ENCODE results near the gene MEIS2.

Gene MEIS2

GRCh38 chr15:36886191-36886590 is 214.2 kb downstream of the MEIS2 start:
- Histone ChIP-seq H3K9me3 (ENCODE audit: low read length) (no peaks in the 10 kb centered on the region), H4K20me1 (ENCODE audit: insufficient read depth, low read length) (no peaks in the 10 kb centered on the region), H2AFZ (ENCODE audit: low read length) (no peak overlapping the region), H3K9ac (ENCODE audit: low read length) (no peak overlapping the region), H3K4me3 (ENCODE audit: low read depth, low read length, poor library complexity, severe bottlenecking) (no peak overlapping the region), H3K9me2 (ENCODE audit: low read depth, low read length) (no peaks in the 10 kb centered on the region), H3K36me3 (ENCODE audit: insufficient read depth, low read length) (peaks cover 7% of the 10 kb centered on the region; the same call in 1 of the 2 replicates), H3K4me1 (ENCODE audit: insufficient read depth, low read length, severe bottlenecking) (peaks cover 19% of the 10 kb centered on the region), H3K79me2 (ENCODE audit: insufficient read depth, low read length) (no peaks in the 10 kb centered on the region), H3F3A (ENCODE audit: insufficient read depth, low read length) (no peaks in the 10 kb centered on the region), H3K27ac (ENCODE audit: low read depth, low read length, poor library complexity, severe bottlenecking) (no peak overlapping the region), H3K4me2 (ENCODE audit: low read length) (no peak overlapping the region), H3K27me3 (ENCODE audit: insufficient read depth, low read length) (no peaks in the 10 kb centered on the region)
- TF ChIP-seq EZH2 (IDR thresholded peaks at IDR 0.05; ENCODE audit: borderline replicate concordance, low read length) (no peak), CTCF (IDR thresholded peaks at IDR 0.05; ENCODE audit: low read length) (no peak)

- no peak overlapping the region for H3K4me3 ChIP-seq (ENCODE audit: low read depth, low read length, poor library complexity, severe bottlenecking)
- no peaks in the 10 kb centered on the region for H4K20me1 ChIP-seq (ENCODE audit: insufficient read depth, low read length)
- no peaks in the 10 kb centered on the region for H3K27me3 ChIP-seq (ENCODE audit: insufficient read depth, low read length)
- peaks cover 19% of the 10 kb centered on the region for H3K4me1 ChIP-seq (ENCODE audit: insufficient read depth, low read length, severe bottlenecking)
- no peak for TF ChIP-seq CTCF (IDR thresholded peaks at IDR 0.05; ENCODE audit: low read length)
- no peak for TF ChIP-seq EZH2 (IDR thresholded peaks at IDR 0.05; ENCODE audit: borderline replicate concordance, low read length)
- no peak overlapping the region for H3K9ac ChIP-seq (ENCODE audit: low read length)
- H3K27ac ChIP-seq (ENCODE audit: low read depth, low read length, poor library complexity, severe bottlenecking): no peak overlapping the region
- H3F3A ChIP-seq (ENCODE audit: insufficient read depth, low read length): no peaks in the 10 kb centered on the region
- H2AFZ ChIP-seq (ENCODE audit: low read length): no peak overlapping the region
- H3K79me2 ChIP-seq (ENCODE audit: insufficient read depth, low read length): no peaks in the 10 kb centered on the region
- no peak overlapping the region for H3K4me2 ChIP-seq (ENCODE audit: low read length)
- H3K36me3 ChIP-seq (ENCODE audit: insufficient read depth, low read length): peaks cover 3% of the 10 kb centered on the region; the same call in 1 of the 2 replicates
- H3K9me3 ChIP-seq (ENCODE audit: low read length): no peaks in the 10 kb centered on the region
- H3K9me2 ChIP-seq (ENCODE audit: low read depth, low read length): no peaks in the 10 kb centered on the region
These were observed 214.6 kb downstream of the MEIS2 start for GRCh38 chr15:36885771-36886170.

- TF ChIP-seq EZH2 (IDR thresholded peaks at IDR 0.05; ENCODE audit: borderline replicate concordance, low read length) (no peak), CTCF (IDR thresholded peaks at IDR 0.05; ENCODE audit: low read length) (no peak)
- Histone ChIP-seq H3K79me2 (ENCODE audit: insufficient read depth, low read length) (no peaks in the 10 kb centered on the region), H3K4me2 (ENCODE audit: low read length) (no peak overlapping the region), H3K27me3 (ENCODE audit: insufficient read depth, low read length) (no peaks in the 10 kb centered on the region), H3F3A (ENCODE audit: insufficient read depth, low read length) (no peaks in the 10 kb centered on the region), H2AFZ (ENCODE audit: low read length) (no peak overlapping the region), H3K4me3 (ENCODE audit: low read depth, low read length, poor library complexity, severe bottlenecking) (no peak overlapping the region), H3K36me3 (ENCODE audit: insufficient read depth, low read length) (no peaks in the 10 kb centered on the region), H4K20me1 (ENCODE audit: insufficient read depth, low read length) (no peaks in the 10 kb centered on the region), H3K9me2 (ENCODE audit: low read depth, low read length) (no peaks in the 10 kb centered on the region), H3K4me1 (ENCODE audit: insufficient read depth, low read length, severe bottlenecking) (peaks cover 19% of the 10 kb centered on the region), H3K9ac (ENCODE audit: low read length) (no peak overlapping the region), H3K27ac (ENCODE audit: low read depth, low read length, poor library complexity, severe bottlenecking) (no peak overlapping the region), H3K9me3 (ENCODE audit: low read length) (no peaks in the 10 kb centered on the region)
These were observed 215.3 kb downstream of the MEIS2 start for GRCh38 chr15:36884936-36885635.

Measured in OCI-LY1 (cell line).